ENCODE results near the gene HOXC9. TPM values are rescaled to one million over a fixed set of nuclear protein-coding genes. Genes with fewer than 3 reads are reported as not detected.

Gene HOXC9
- total and polyA plus RNA-seq, 2 of the 8 experiments (the other 6 are each of a cell fraction or from before 2014, with no cell fraction given), result not detected

DNA sequence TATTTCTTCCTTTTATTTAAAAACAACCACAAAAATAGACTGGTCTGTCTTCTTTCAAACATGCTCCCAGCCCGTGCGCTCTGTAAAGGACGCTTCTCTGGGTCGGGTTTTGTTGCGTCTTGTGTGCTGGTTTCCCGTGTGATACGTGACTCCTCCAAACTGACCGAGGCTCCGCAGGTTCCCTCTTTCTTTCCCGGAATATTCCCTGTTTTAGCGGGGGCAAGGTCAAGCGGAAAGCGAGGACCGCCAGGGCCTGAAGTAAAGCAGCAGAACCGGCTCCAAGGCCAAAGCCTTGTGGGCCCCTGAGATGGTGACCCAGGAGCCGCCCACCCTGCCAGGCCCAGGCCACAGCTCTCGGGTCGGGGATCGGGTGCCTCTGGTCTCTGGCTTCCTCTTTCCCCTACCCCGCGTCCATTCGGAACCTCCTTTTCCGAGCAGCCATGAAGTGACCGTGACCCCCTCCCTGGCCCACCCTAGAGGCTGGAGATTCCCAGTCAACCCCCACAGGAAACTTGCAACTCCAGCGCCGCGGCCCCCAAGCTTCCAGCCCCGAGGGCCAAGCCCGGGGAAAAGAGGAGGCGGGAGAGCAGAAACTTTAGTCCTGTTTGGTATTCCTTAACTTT is 15.9 kb upstream of the HOXC9 start:
- H2BK20ac ChIP-seq (ENCODE audit: low read length), result no peak overlapping the region
- peak overlapping the region; percentile 50; the same call in 1 of the 2 replicates for H2BK12ac ChIP-seq (ENCODE audit: low read depth, low read length)
- POLR2A ChIA-PET (ENCODE audit: partially characterized antibody), result interaction anchor here (1.1 kb wide), 1 partner anchor 40 kb away, joined by 3 read pairs; no protein-coding TSS in a partner anchor
- CTCF ChIA-PET (ENCODE audit: partially characterized antibody), result interaction anchor here (1.2 to 5.8 kb wide), 13 partner anchors 8 to 231 kb away, joined by 4 to 91 read pairs (median 20); partner anchors contain the start of genes HOXC12, HOXC8 and HOXC9
- H4K5ac ChIP-seq (ENCODE audit: insufficient read length, low read depth, low read length), result no peak overlapping the region
- H4K8ac ChIP-seq (ENCODE audit: extremely low read depth, insufficient read depth, low read length), result no peak overlapping the region
- H3K56ac ChIP-seq (replicated peaks; ENCODE audit: insufficient read length, low read depth, low read length), result no peak overlapping the region
- no peak overlapping the region for H4K91ac ChIP-seq (replicated peaks; ENCODE audit: insufficient read length, low read length)
- H3K23me2 ChIP-seq (ENCODE audit: low read depth, low read length), result no peaks in the 10 kb centered on the region; the same call in 1 of the 2 replicates
- H3K9ac ChIP-seq (replicated peaks in 1 of 4; ENCODE audit: extremely low read depth in 1 of 4, low read depth in 3 of 4, low read length in 3 of 4), result no peak overlapping the region
- peaks cover 15 to 32% of the 10 kb centered on the region in 2 experiments for H4K20me1 ChIP-seq (replicated peaks in 1 of 2; ENCODE audit: control insufficient read depth in 1 of 2, insufficient read depth in 2 of 2, low read length in 2 of 2)
- H3K4me3 ChIP-seq (ENCODE audit: extremely low read depth in 1 of 4, insufficient read depth in 2 of 4, low read depth in 3 of 4, low read length in 4 of 4), result no peak overlapping the region
- H3K27ac ChIP-seq (ENCODE audit: low read depth, low read length), result no peak overlapping the region
- peak overlapping the region in 1 of 2 experiments; percentile 9; a peak in 1 of 4 replicates for H3K4me2 ChIP-seq (ENCODE audit: insufficient read depth in 1 of 2, low read depth in 2 of 2, low read length in 2 of 2)
- no peak overlapping the region for H3K23ac ChIP-seq (ENCODE audit: insufficient read length)
- no peaks in the 10 kb centered on the region for H3K79me2 ChIP-seq (ENCODE audit: control insufficient read depth in 1 of 2, insufficient read depth in 2 of 2, low read length in 2 of 2)
- no peak overlapping the region for H2BK15ac ChIP-seq (ENCODE audit: low read length)
- no peak overlapping the region for H3K4ac ChIP-seq (replicated peaks; ENCODE audit: insufficient read length, low read depth, low read length)
- H3K27me3 ChIP-seq (replicated peaks in 1 of 4; ENCODE audit: control insufficient read depth in 3 of 4, extremely low read depth in 1 of 4, insufficient read depth in 3 of 4, low read length in 3 of 4), result peaks cover 92 to 99% (median 97%) of the 10 kb centered on the region in 4 experiments
- peaks cover 0 to 9% of the 10 kb centered on the region in 2 experiments; a peak in 1 of 4 replicates for H3K9me3 ChIP-seq (ENCODE audit: insufficient read depth in 2 of 2, low read depth in 1 of 2, low read length in 1 of 2)
- no peak overlapping the region; the same call in 1 of the 2 replicates for H3K18ac ChIP-seq (ENCODE audit: extremely low read depth, low read length)
- DNase-seq (ENCODE audit: low read depth in 1 of 2, low spot score in 2 of 2) (no peak), FAIRE-seq (no peak)
- no peak overlapping the region for H3K14ac ChIP-seq (ENCODE audit: insufficient read length)
- no peak overlapping the region for H2AK5ac ChIP-seq (ENCODE audit: low read depth, low read length)
- H2AFZ ChIP-seq (ENCODE audit: low read length), result no peak overlapping the region
- H2BK5ac ChIP-seq (ENCODE audit: low read depth, low read length), result no peak overlapping the region
- H3K4me1 ChIP-seq (replicated peaks in 1 of 4; ENCODE audit: control insufficient read depth in 3 of 4, insufficient read depth in 4 of 4, low read length in 3 of 4), result peaks cover 0 to 6% (median 3%) of the 10 kb centered on the region in 4 experiments; a peak in 3 of 7 replicates
- 12% methylated on average over 20 of the region's 30 CpGs; no CpG with 5 or more reads in 1 of the 2 experiments for WGBS, 2 experiments (ENCODE audit: extremely low coverage in 1 of 2, insufficient coverage in 1 of 2, insufficient read length in 1 of 2, insufficient replicate concordance in 2 of 2, low coverage in 1 of 2, low lambda C conversion rate in 2 of 2, missing lambda C conversion rate in 1 of 2)
- no peak overlapping the region for H2BK120ac ChIP-seq (replicated peaks; ENCODE audit: low read depth, low read length)
- peaks cover 0 to 8% (median 0%) of the 10 kb centered on the region in 4 experiments; a peak in 1 of 8 replicates for H3K36me3 ChIP-seq (ENCODE audit: control insufficient read depth in 2 of 4, insufficient read depth in 4 of 4, low read length in 3 of 4)
- no peaks in the 10 kb centered on the region for H3K79me1 ChIP-seq (ENCODE audit: low read depth, low read length)
- no peak for TF ChIP-seq RBBP5 (IDR thresholded peaks at IDR 0.05; ENCODE audit: borderline replicate concordance, low read depth, low read length)
- no peak for TF ChIP-seq GABPA (IDR thresholded peaks at IDR 0.05; ENCODE audit: borderline replicate concordance, insufficient read depth, low read length)
- TF ChIP-seq NANOG (IDR thresholded peaks at IDR 0.05; ENCODE audit: insufficient read depth, low read depth, low read length, poor library complexity, severe bottlenecking), result no peak
- no peak for TF ChIP-seq BRCA1 (IDR thresholded peaks at IDR 0.05; ENCODE audit: low read depth, low read length)
- peak; percentile 79 for TF ChIP-seq EZH2 (IDR thresholded peaks at IDR 0.05; ENCODE audit: low read depth, low read length, severe bottlenecking)
- TF ChIP-seq SUZ12 (IDR thresholded peaks at IDR 0.05; ENCODE audit: low read length), result peak; percentile 90
- TF ChIP-seq, protein P1, sequence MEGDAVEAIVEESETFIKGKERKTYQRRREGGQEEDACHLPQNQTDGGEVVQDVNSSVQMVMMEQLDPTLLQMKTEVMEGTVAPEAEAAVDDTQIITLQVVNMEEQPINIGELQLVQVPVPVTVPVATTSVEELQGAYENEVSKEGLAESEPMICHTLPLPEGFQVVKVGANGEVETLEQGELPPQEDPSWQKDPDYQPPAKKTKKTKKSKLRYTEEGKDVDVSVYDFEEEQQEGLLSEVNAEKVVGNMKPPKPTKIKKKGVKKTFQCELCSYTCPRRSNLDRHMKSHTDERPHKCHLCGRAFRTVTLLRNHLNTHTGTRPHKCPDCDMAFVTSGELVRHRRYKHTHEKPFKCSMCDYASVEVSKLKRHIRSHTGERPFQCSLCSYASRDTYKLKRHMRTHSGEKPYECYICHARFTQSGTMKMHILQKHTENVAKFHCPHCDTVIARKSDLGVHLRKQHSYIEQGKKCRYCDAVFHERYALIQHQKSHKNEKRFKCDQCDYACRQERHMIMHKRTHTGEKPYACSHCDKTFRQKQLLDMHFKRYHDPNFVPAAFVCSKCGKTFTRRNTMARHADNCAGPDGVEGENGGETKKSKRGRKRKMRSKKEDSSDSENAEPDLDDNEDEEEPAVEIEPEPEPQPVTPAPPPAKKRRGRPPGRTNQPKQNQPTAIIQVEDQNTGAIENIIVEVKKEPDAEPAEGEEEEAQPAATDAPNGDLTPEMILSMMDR (IDR thresholded peaks at IDR 0.05; ENCODE audit: control extremely low read depth in 1 of 3, insufficient read depth in 1 of 3, low read depth in 1 of 3, low read length in 3 of 3), result no peak
- TF ChIP-seq CHD2 (IDR thresholded peaks at IDR 0.05; ENCODE audit: low read length), result no peak
- TF ChIP-seq CEBPB (IDR thresholded peaks at IDR 0.05; ENCODE audit: low read depth, low read length), result no peak
- no peak for TF ChIP-seq POLR2A (IDR thresholded peaks at IDR 0.05; ENCODE audit: control extremely low read depth in 1 of 2, low read depth in 2 of 2, low read length in 2 of 2)
